ENCODE measurements around the gene INTS1.
"Not testable (repeated sequence)": the region's sequence is repeated elsewhere in the genome, so short reads cannot be mapped to it uniquely, and the experiment has no call there.

The INTS1 gene

DNA sequence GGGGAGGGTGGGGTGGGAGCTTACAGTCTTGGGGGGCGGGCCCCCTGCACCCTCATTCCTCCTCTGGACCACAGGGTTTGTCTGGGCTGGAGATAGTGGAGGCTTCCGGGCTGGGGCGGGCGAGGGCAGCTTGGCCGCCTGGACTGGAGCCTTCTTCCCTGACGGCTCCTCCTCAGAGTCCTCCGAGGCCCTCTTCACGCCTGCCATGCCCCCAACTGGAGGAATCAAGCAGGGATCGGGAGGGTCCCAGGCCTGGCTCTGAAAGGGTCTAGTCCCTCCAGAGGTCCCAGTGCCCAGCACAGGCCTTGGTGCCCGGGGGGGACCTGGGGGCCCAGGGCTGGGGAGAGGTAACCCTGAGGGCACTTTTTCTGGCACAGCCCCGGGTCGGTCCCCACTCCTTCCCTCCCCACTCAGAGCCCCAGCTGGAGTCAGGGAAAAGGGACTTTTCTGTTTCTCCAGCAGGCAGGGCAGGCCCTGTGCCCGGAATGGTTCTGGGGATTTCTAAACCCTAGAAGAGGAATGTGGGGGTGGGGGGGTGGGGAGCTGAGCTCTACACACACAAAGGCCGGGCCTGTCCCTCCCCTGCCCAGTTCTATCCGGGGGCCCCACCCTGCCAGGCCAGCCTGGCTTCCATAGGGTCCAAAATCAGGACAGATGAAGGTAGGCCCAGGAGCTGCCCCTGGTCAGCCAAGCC, 56.5 kb downstream of the INTS1 start:
- no peak for TF ChIP-seq CTCF (conservative IDR thresholded peaks at IDR 0.05; ENCODE audit: control insufficient read depth, insufficient read depth, low read depth, low read length)
- H3K4me3 ChIP-seq (ENCODE audit: control insufficient read depth, low read depth, low read length) = no peak overlapping the region
- DNase-seq (ENCODE audit: low read depth) = no peak

GRCh38 chr7:1447112-1447511, 57.1 kb downstream of the INTS1 start:
- no peak for DNase-seq (ENCODE audit: low read depth)
- no peak overlapping the region for H3K4me3 ChIP-seq (ENCODE audit: control insufficient read depth, low read depth, low read length)
- no peak for TF ChIP-seq CTCF (conservative IDR thresholded peaks at IDR 0.05; ENCODE audit: control insufficient read depth, insufficient read depth, low read depth, low read length)

DNA sequence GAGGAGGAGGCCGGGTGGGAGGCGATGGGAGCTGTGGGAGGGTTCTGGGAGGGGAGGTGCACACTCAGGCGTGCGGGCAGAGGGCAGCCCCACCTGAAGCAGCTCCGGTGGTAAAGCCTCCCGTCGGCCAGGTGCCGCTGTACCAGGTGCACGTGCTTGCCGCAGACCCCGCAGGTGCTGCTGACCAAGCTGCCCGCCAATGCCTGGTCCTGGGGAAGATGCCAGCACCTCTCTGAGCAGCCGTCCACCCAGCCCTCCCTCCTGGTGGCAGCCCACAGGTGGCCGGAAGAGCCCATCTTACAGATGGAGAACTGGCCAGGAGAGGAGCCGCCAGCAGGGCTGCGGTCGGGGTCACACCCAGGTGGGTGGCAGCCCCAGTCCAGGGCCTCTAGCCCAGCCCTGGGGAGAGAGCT, 57.6 kb downstream of the INTS1 start:
- TF ChIP-seq CTCF (conservative IDR thresholded peaks at IDR 0.05; ENCODE audit: control insufficient read depth, insufficient read depth, low read depth, low read length) = no peak
- no peak overlapping the region for H3K4me3 ChIP-seq (ENCODE audit: control insufficient read depth, low read depth, low read length)
- DNase-seq (ENCODE audit: low read depth) = no peak

GRCh38 chr7:1446026-1446425, 58.2 kb downstream of the INTS1 start:
- peak; percentile 25 for DNase-seq (ENCODE audit: low read depth)

DNA sequence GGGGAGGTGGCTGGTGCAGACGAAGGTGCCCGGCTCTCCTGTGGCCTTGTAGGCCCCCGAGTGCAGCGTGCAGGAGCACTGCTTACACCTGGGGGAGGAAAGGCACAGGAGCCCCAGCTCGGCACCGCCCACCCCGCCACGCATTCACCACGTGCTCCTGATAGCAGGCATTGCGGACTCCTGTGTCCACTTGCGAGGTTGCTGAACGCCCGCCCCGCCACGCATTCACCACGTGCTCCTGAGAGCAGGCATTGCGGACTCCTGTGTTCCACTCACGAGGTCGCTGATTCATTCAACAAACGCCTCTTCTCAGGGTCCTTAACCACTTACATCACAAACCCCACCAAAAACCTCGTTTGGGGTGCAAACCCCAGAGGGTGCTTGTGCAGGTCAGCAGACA, 58.8 kb downstream of the INTS1 start:
- TF ChIP-seq CTCF (conservative IDR thresholded peaks at IDR 0.05; ENCODE audit: control insufficient read depth, insufficient read depth, low read depth, low read length) = no peak
- DNase-seq (ENCODE audit: low read depth) = no peak
- H3K4me3 ChIP-seq (ENCODE audit: control insufficient read depth, low read depth, low read length) = no peak overlapping the region

More at GRCh38 chr7:1446026-1446425, 58.2 kb downstream of the INTS1 start:
- H3K4me3 ChIP-seq (ENCODE audit: control insufficient read depth, low read depth, low read length) = not testable (repeated sequence)

- no peak for DNase-seq (ENCODE audit: low read depth)
- no peak overlapping the region for H3K4me3 ChIP-seq (ENCODE audit: control insufficient read depth, low read depth, low read length)
- no peak for TF ChIP-seq CTCF (conservative IDR thresholded peaks at IDR 0.05; ENCODE audit: control insufficient read depth, insufficient read depth, low read depth, low read length)
These were observed 59.3 kb downstream of the INTS1 start for GRCh38 chr7:1444925-1445322.

GRCh38 chr7:1444214-1444924, 59.8 kb downstream of the INTS1 start:
- no peak overlapping the region for H3K4me3 ChIP-seq (ENCODE audit: control insufficient read depth, low read depth, low read length)
- DNase-seq (ENCODE audit: low read depth) = no peak
- TF ChIP-seq CTCF (conservative IDR thresholded peaks at IDR 0.05; ENCODE audit: control insufficient read depth, insufficient read depth, low read depth, low read length) = no peak

DNA sequence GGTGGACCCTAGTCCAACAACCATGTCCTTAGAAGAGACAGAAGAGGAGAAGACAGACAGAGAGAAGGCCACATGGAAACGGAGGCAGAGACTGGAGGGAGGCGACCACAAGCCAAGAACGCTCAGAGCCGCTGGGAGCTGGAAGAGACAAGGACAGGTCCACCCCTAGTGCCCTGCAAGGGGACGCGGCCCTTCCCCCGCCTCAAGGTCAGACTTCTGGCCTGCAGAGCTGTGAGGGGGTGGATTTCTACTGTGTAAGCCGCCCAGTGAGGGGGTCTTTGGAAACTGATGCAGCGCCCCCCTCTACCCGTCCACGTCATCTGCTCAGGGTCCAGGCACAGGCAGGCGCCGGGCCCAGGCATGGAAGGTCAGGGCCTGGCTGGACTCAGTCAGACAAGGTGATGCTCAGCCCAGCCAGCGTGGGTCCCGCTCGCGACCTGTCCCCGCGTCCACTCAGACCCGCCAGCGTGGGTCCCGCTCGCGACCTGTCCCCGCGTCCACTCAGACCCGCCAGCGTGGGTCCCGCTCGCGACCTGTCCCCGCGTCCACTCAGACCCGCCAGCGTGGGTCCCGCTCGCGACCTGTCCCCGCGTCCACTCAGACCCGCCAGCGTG, 60.5 kb downstream of the INTS1 start:
- DNase-seq (ENCODE audit: low read depth); H3K4me3 ChIP-seq (ENCODE audit: control insufficient read depth, low read depth, low read length): not testable (repeated sequence)
